ENCODE data around the gene AANAT. TPM values are rescaled to one million over a fixed set of nuclear protein-coding genes. Genes with fewer than 3 reads are reported as not detected.

AANAT gene
- total RNA-seq, 2 experiments from 2014 or later: not detected

DNA sequence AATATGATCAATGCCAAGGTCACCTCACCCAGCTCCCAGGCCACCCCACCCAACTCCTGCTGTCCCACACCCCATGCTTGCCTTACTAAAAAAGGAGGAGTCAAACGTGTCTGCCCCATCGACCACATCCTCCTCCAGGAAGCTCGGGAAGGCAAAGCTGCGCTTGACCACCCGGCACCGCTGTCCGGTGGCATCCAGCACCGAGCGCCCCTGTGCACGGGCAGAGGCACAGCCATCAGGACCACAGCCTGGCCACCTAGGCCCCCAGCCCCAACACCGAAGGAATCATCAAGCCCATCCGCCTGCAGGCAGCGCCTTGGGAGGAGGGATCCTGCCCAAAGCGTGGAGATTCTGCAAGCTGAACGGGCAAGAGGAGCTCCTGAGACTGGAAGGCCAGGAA is 10.2 kb downstream of the AANAT start:
- ChIA-PET CTCF (ENCODE audit: unreplicated experiment) (interaction anchor here (0.5 kb wide), 1 partner anchor 26 kb away, joined by 3 read pairs; no protein-coding TSS in a partner anchor), POLR2A (interaction anchor here (0.9 to 1.3 kb wide), 3 partner anchors 22 to 26 kb away, joined by 3 read pairs; no protein-coding TSS in a partner anchor)
- no peak overlapping the region for H2AFZ ChIP-seq (ENCODE audit: low read length)
- no peak overlapping the region for H3K4me3 ChIP-seq (ENCODE audit: low read depth, low read length, poor library complexity, severe bottlenecking)
- BruUV-seq (replicated peaks): no TSS peak
- no peak for DNase-seq (ENCODE audit: low spot score)
- no peak overlapping the region for H3K4me2 ChIP-seq (ENCODE audit: low read length)
- H3K4me1 ChIP-seq (ENCODE audit: insufficient read depth, low read length, poor library complexity, severe bottlenecking): peaks cover 48% of the 10 kb centered on the region
- no peaks in the 10 kb centered on the region for H4K20me1 ChIP-seq (ENCODE audit: insufficient read depth, low read length)
- intact Hi-C loops (cut with micrococcal nuclease; ENCODE audit: unreplicated experiment): no loop called here
- H3K9me2 ChIP-seq (ENCODE audit: insufficient read depth, low read length): no peaks in the 10 kb centered on the region
- peaks cover 6% of the 10 kb centered on the region; the same call in 1 of the 2 replicates for H3K79me2 ChIP-seq (ENCODE audit: insufficient read depth, low read depth, low read length)
- H3K9me3 ChIP-seq (ENCODE audit: low read length): no peaks in the 10 kb centered on the region
- no peak for TF ChIP-seq EZH2phosphoT487 (IDR thresholded peaks at IDR 0.05; ENCODE audit: borderline replicate concordance, low read depth, low read length)
- TF ChIP-seq, protein P1, sequence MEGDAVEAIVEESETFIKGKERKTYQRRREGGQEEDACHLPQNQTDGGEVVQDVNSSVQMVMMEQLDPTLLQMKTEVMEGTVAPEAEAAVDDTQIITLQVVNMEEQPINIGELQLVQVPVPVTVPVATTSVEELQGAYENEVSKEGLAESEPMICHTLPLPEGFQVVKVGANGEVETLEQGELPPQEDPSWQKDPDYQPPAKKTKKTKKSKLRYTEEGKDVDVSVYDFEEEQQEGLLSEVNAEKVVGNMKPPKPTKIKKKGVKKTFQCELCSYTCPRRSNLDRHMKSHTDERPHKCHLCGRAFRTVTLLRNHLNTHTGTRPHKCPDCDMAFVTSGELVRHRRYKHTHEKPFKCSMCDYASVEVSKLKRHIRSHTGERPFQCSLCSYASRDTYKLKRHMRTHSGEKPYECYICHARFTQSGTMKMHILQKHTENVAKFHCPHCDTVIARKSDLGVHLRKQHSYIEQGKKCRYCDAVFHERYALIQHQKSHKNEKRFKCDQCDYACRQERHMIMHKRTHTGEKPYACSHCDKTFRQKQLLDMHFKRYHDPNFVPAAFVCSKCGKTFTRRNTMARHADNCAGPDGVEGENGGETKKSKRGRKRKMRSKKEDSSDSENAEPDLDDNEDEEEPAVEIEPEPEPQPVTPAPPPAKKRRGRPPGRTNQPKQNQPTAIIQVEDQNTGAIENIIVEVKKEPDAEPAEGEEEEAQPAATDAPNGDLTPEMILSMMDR (conservative IDR thresholded peaks at IDR 0.05; ENCODE audit: low read length): no peak
- no peak overlapping the region for H3K27ac ChIP-seq (ENCODE audit: low read depth, low read length, poor library complexity, severe bottlenecking)
- peaks cover 69% of the 10 kb centered on the region for H3K36me3 ChIP-seq (ENCODE audit: insufficient read depth, low read length)

DNA sequence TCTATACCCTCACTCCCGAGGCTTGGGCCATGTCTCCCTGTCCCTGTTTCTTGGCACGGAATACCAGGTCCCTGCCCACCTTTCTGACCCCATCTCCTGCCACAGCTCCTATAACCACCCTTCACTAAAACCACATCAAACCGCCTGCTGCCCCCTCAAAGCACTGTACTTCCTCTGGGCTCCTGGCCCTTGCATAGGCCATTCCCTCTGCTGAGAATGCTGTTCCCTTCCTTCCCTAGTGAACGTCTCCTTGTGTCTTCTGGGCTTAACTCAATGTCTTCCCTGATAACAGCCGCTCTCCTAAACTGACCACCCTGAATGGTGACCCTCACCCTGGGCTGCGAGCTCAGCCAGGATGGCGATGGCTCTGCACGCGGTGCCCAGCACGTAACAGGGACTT is 10.7 kb downstream of the AANAT start:
- Histone ChIP-seq H3K79me2 (ENCODE audit: insufficient read depth, low read depth, low read length) (peaks cover 6% of the 10 kb centered on the region; the same call in 1 of the 2 replicates), H3K9me2 (ENCODE audit: insufficient read depth, low read length) (no peaks in the 10 kb centered on the region), H3K4me2 (ENCODE audit: low read length) (no peak overlapping the region), H4K20me1 (ENCODE audit: insufficient read depth, low read length) (no peaks in the 10 kb centered on the region), H2AFZ (ENCODE audit: low read length) (no peak overlapping the region), H3K9me3 (ENCODE audit: low read length) (no peaks in the 10 kb centered on the region), H3K27ac (ENCODE audit: low read depth, low read length, poor library complexity, severe bottlenecking) (no peak overlapping the region), H3K4me3 (ENCODE audit: low read depth, low read length, poor library complexity, severe bottlenecking) (no peak overlapping the region), H3K4me1 (ENCODE audit: insufficient read depth, low read length, poor library complexity, severe bottlenecking) (peaks cover 53% of the 10 kb centered on the region), H3K36me3 (ENCODE audit: insufficient read depth, low read length) (peaks cover 64% of the 10 kb centered on the region)
- DNase-seq (ENCODE audit: low spot score): no peak
- intact Hi-C loops (cut with micrococcal nuclease; ENCODE audit: unreplicated experiment): no loop called here
- ChIA-PET CTCF (ENCODE audit: unreplicated experiment) (no interaction called here), POLR2A (interaction anchor here (0.9 to 1.3 kb wide), 3 partner anchors 21 to 29 kb away, joined by 3 read pairs; no protein-coding TSS in a partner anchor)
- no TSS peak for BruUV-seq (replicated peaks)
- TF ChIP-seq, protein P1 (conservative IDR thresholded peaks at IDR 0.05; ENCODE audit: low read length): no peak
- TF ChIP-seq EZH2phosphoT487 (IDR thresholded peaks at IDR 0.05; ENCODE audit: borderline replicate concordance, low read depth, low read length): no peak

DNA sequence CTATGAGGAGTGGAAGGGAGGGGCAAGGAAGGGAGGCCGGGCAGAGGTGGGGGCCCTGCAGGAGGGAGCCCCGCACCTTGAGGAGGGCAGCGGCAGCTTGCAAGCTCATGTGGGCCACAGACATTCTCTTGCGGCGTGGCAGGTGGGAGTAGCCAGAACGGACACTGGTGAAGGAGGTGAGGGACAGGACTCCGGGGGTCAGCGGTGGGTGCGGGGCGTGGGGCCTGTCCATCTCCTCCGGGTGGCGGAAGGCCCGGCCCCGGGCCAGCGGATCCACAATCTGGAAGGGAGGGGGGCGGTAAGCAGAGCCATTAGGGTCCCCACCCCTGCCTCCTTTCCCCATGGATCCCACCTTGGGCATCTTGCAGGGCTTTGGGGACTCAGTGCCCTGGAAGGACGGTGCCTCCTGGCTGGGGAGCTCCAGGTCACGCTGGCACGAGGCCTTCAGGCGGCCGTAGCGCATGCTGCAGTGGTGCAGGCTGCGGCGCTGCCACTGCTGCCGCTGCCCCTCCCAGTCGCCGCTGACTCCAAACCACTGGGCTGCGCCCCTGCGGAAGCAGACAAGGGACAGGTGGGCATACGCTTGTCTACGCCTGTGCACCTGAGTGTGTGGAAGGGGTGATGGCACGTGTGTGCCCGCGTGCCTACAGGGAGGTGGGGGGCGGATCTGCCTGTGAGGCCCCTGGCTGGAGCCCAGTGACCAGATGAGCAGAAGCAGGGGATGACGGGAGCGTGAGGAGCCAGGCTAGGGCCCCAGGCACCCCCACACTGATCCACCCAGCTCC is 11.5 kb downstream of the AANAT start:
- H3K27ac ChIP-seq (ENCODE audit: low read depth, low read length, poor library complexity, severe bottlenecking): peak overlapping the region; percentile 95
- no peak for TF ChIP-seq EZH2phosphoT487 (IDR thresholded peaks at IDR 0.05; ENCODE audit: borderline replicate concordance, low read depth, low read length)
- TF ChIP-seq, protein P1 (conservative IDR thresholded peaks at IDR 0.05; ENCODE audit: low read length): no peak
- ChIA-PET POLR2A (interaction anchor here (0.6 to 1.3 kb wide), 5 partner anchors 8 to 34 kb away, joined by 3 read pairs; partner anchors contain the start of gene AANAT), CTCF (ENCODE audit: unreplicated experiment) (no interaction called here)
- H3K4me3 ChIP-seq (ENCODE audit: low read depth, low read length, poor library complexity, severe bottlenecking): peak overlapping the region; percentile 49
- no peak for DNase-seq (ENCODE audit: low spot score)
- H3K79me2 ChIP-seq (ENCODE audit: insufficient read depth, low read depth, low read length): peaks cover 6% of the 10 kb centered on the region; the same call in 1 of the 2 replicates
- no peaks in the 10 kb centered on the region for H3K9me2 ChIP-seq (ENCODE audit: insufficient read depth, low read length)
- H3K4me1 ChIP-seq (ENCODE audit: insufficient read depth, low read length, poor library complexity, severe bottlenecking): peaks cover 61% of the 10 kb centered on the region
- H3K9me3 ChIP-seq (ENCODE audit: low read length): no peaks in the 10 kb centered on the region
- intact Hi-C loops (cut with micrococcal nuclease; ENCODE audit: unreplicated experiment): no loop called here
- no peak overlapping the region for H2AFZ ChIP-seq (ENCODE audit: low read length)
- H3K4me2 ChIP-seq (ENCODE audit: low read length): peak overlapping the region; percentile 63
- TSS peak; percentile 6 for BruUV-seq (replicated peaks)
- H4K20me1 ChIP-seq (ENCODE audit: insufficient read depth, low read length): no peaks in the 10 kb centered on the region
- H3K36me3 ChIP-seq (ENCODE audit: insufficient read depth, low read length): peaks cover 60% of the 10 kb centered on the region

Measured in OCI-LY7 (cell line).